Gastroesophageal sphincter (tissue), 4 donors: Measurements from ENCODE around the gene DPP6. TPM values are rescaled to one million over a fixed set of nuclear protein-coding genes. Genes with fewer than 3 reads are reported as not detected.

Experiments
- ATAC-seq: fragments of 150-250 bp; one replicate; pipeline ENCODE4 v1.9.1; 2016; ENCODE audit warnings: mild to moderate bottlenecking, moderate library complexity
- H3K27ac ChIP-seq, 4 donors: fragments of 200-600 bp; sonication (generic) in 3 of 4; 1 replicate in 3 of 4; 2 replicates in 1 of 4; pipeline ENCODE4 v1.5.1; 2016 to 2019
- H3K27me3 ChIP-seq: fragments of 200-600 bp; sonication (generic); one replicate; pipeline ENCODE4 v1.5.1; 2019
- H3K36me3 ChIP-seq, 2 donors: fragments of 200-600 bp; sonication (generic); one replicate each; pipeline ENCODE4 v1.5.1; 2019; ENCODE audit warnings: control low read depth in 1 of 2
- H3K4me1 ChIP-seq, 3 donors: fragments of 200-600 bp; sonication (generic); 1 replicate in 2 of 3; 2 replicates in 1 of 3; pipeline ENCODE4 v1.5.1; 2016 to 2019; ENCODE audit warnings: control low read depth in 2 of 3
- H3K4me3 ChIP-seq, 2 donors: fragments of 200-600 bp; sonication (generic); one replicate each; pipeline ENCODE4 v1.5.1; 2019; ENCODE audit warnings: mild to moderate bottlenecking in 1 of 2, moderate library complexity in 1 of 2
- H3K9me3 ChIP-seq, 3 donors: fragments of 200-600 bp; sonication (generic); one replicate each; pipeline ENCODE4 v1.5.1; 2017 to 2019; ENCODE audit warnings: control low read depth in 2 of 3
- CTCF ChIP-seq, 4 experiments: fragments of 200-600 bp in 2 of 4; fragments of 450-650 bp in 2 of 4; sonication (generic) in 1 of 4; IDR thresholded peaks; one replicate each; pipeline ENCODE4 v1.5.1; 2017 to 2019; ENCODE audit warnings: antibody characterized with exemption in 4 of 4, mild to moderate bottlenecking in 2 of 4, moderate library complexity in 2 of 4
- EP300 ChIP-seq: sonication (generic); formaldehyde crosslinking; IDR thresholded peaks from one replicate; pipeline ENCODE4 v1.6.1; 2017; ENCODE audit warnings: antibody characterized with exemption, mild to moderate bottlenecking
- POLR2A ChIP-seq, 2 donors: fragments of 450-650 bp; IDR thresholded peaks; one replicate each; pipeline ENCODE4 v1.6.1; 2017; ENCODE audit warnings: antibody characterized with exemption in 2 of 2, mild to moderate bottlenecking in 2 of 2, moderate library complexity in 1 of 2
- POLR2AphosphoS5 ChIP-seq: sonication (generic); formaldehyde crosslinking; IDR thresholded peaks from one replicate; pipeline ENCODE4 v1.6.1; 2017; ENCODE audit warnings: antibody characterized with exemption
- whole genome bisulfite sequencing, 2 donors: methylation state at CpG; one replicate each; pipeline ENCODE4 v1.1.5; 2018; ENCODE audit warnings: low coverage in 1 of 2; 5-methylcytosine and 5-hydroxymethylcytosine counted together
- total RNA-seq, 4 donors: library from RNA; depleted of rRNA; stranded (reverse); fragments of >200 nt; gene quantifications; one replicate each; pipeline ENCODE4 v1.1.0, GENCODE V29; 2016

The DPP6 gene
- total RNA-seq, 4 donors from 2014 or later = 14.3 to 40.0 (median 23.1) TPM

GRCh38 chr7:154864523-154864891 is 812.3 kb downstream of the DPP6 start:
- WGBS, 2 donors = 60 to 98% methylated on average over 2 to 6 of the region's 6 CpGs
- no peak for ATAC-seq
- no peaks in the 10 kb centered on the region for H3K4me1 ChIP-seq
- H3K9me3 ChIP-seq = no peaks in the 10 kb centered on the region
- TF ChIP-seq POLR2A (IDR thresholded peaks at IDR 0.05) (no peak), CTCF (IDR thresholded peaks at IDR 0.05) (no peak), POLR2AphosphoS5 (no peak), EP300 (no peak)
- no peaks in the 10 kb centered on the region for H3K36me3 ChIP-seq
- H3K27me3 ChIP-seq = peaks cover 21% of the 10 kb centered on the region
- H3K4me3 ChIP-seq = no peak overlapping the region
- no peak overlapping the region for H3K27ac ChIP-seq

GRCh38 chr7:154865984-154866685 is 813.9 kb downstream of the DPP6 start:
- no peak for ATAC-seq
- Histone ChIP-seq H3K27ac (no peak overlapping the region), H3K4me1 (no peaks in the 10 kb centered on the region), H3K36me3 (no peaks in the 10 kb centered on the region), H3K4me3 (no peak overlapping the region), H3K9me3 (no peaks in the 10 kb centered on the region), H3K27me3 (peaks cover 17% of the 10 kb centered on the region)
- TF ChIP-seq EP300 (no peak), CTCF (IDR thresholded peaks at IDR 0.05) (no peak), POLR2A (IDR thresholded peaks at IDR 0.05) (no peak), POLR2AphosphoS5 (no peak)
- 90 to 100% methylated on average over 2 to 10 of the region's 14 CpGs for WGBS, 2 donors

- ATAC-seq = no peak
- Histone ChIP-seq H3K4me1 (no peaks in the 10 kb centered on the region), H3K27me3 (peaks cover 17% of the 10 kb centered on the region), H3K27ac (no peak overlapping the region), H3K36me3 (no peaks in the 10 kb centered on the region), H3K4me3 (no peak overlapping the region), H3K9me3 (no peaks in the 10 kb centered on the region)
- TF ChIP-seq EP300 = no peak
- no peak for TF ChIP-seq POLR2AphosphoS5
- 38 to 73% methylated on average over 2 to 5 of the region's 10 CpGs for WGBS, 2 donors
These were observed 814.9 kb downstream of the DPP6 start for GRCh38 chr7:154867068-154867467.

- Histone ChIP-seq H3K4me3 (no peak overlapping the region), H3K27ac (no peak overlapping the region), H3K36me3 (no peaks in the 10 kb centered on the region), H3K4me1 (no peaks in the 10 kb centered on the region), H3K27me3 (peaks cover 17% of the 10 kb centered on the region), H3K9me3 (no peaks in the 10 kb centered on the region)
- TF ChIP-seq EP300 = no peak
- no peak for TF ChIP-seq POLR2A (IDR thresholded peaks at IDR 0.05)
- TF ChIP-seq CTCF (IDR thresholded peaks at IDR 0.05) = no peak
- TF ChIP-seq POLR2AphosphoS5 = no peak
- WGBS, 2 donors = 6 to 20% methylated on average over 3 to 9 of the region's 11 CpGs
- no peak for ATAC-seq
These were observed 816.7 kb downstream of the DPP6 start for GRCh38 chr7:154868921-154869320.

GRCh38 chr7:154869436-154869835 is 817.2 kb downstream of the DPP6 start:
- WGBS, 2 donors = 84 to 100% methylated on average over 1 to 8 of the region's 10 CpGs
- TF ChIP-seq EP300 = no peak
- H3K4me3 ChIP-seq = no peak overlapping the region
- no peaks in the 10 kb centered on the region for H3K36me3 ChIP-seq
- no peaks in the 10 kb centered on the region for H3K4me1 ChIP-seq
- no peak overlapping the region for H3K27ac ChIP-seq
- no peak for ATAC-seq
- H3K27me3 ChIP-seq = peaks cover 17% of the 10 kb centered on the region
- no peaks in the 10 kb centered on the region for H3K9me3 ChIP-seq

GRCh38 chr7:154871507-154871906 is 819.3 kb downstream of the DPP6 start:
- Histone ChIP-seq H3K4me1 (no peaks in the 10 kb centered on the region), H3K27ac (no peak overlapping the region), H3K4me3 (no peak overlapping the region), H3K9me3 (no peaks in the 10 kb centered on the region), H3K36me3 (no peaks in the 10 kb centered on the region), H3K27me3 (peaks cover 8% of the 10 kb centered on the region)
- no peak for TF ChIP-seq POLR2A (IDR thresholded peaks at IDR 0.05)
- 44% methylated on average over 3 of the region's 4 CpGs; no CpG with 5 or more reads in 1 of the 2 donors for WGBS, 2 donors
- no peak for ATAC-seq
